Esophagus squamous epithelium (tissue), 5 donors: ENCODE measurements around the gene SEC23IP. TPM values are rescaled to one million over a fixed set of nuclear protein-coding genes. Genes with fewer than 3 reads are reported as not detected.
A peak's percentile ranks its signal among the peaks of the same experiment; 100 is the strongest.

ENCODE experiments used
- DNase-seq: peaks from one replicate; lab custom pipeline; 2025; lab: John Stamatoyannopoulos, UW
- H3K27ac ChIP-seq, 4 donors: fragments of 200-600 bp; sonication (generic); one replicate each; pipeline ENCODE4 v1.5.1; 2016 to 2019; ENCODE audit warnings: mild to moderate bottlenecking in 1 of 4
- H3K27me3 ChIP-seq, 4 donors: fragments of 200-600 bp; sonication (generic); 1 replicate in 3 of 4; 2 replicates in 1 of 4; pipeline versions ENCODE4 v1.5.1 to v1.6.0; 2017 to 2021; ENCODE audit warnings: antibody characterized with exemption in 1 of 4
- H3K36me3 ChIP-seq, 3 donors: fragments of 200-600 bp; sonication (generic); one replicate each; pipeline ENCODE4 v1.5.1; 2016 to 2019
- H3K4me1 ChIP-seq, 3 donors: fragments of 200-600 bp; sonication (generic); one replicate each; pipeline ENCODE4 v1.5.1; 2017 to 2019
- H3K4me3 ChIP-seq, 4 donors: fragments of 200-600 bp; sonication (generic); 1 replicate in 3 of 4; 2 replicates in 1 of 4; pipeline ENCODE4 v1.5.1; 2016 to 2019; ENCODE audit warnings: mild to moderate bottlenecking in 2 of 4, moderate library complexity in 1 of 4
- H3K9me3 ChIP-seq, 3 donors: fragments of 200-600 bp; sonication (generic); one replicate each; pipeline ENCODE4 v1.5.1; 2016 to 2019
- CTCF ChIP-seq, 6 experiments: fragments of 450-650 bp in 4 of 6; fragments of 200-600 bp in 2 of 6; sonication (generic) in 2 of 6; IDR thresholded peaks; one replicate each; pipeline ENCODE4 v1.5.1; 2016 to 2019; ENCODE audit warnings: antibody characterized with exemption in 6 of 6, mild to moderate bottlenecking in 4 of 6, moderate library complexity in 4 of 6
- POLR2A ChIP-seq, 4 donors: fragments of 450-650 bp; IDR thresholded peaks; one replicate each; pipeline ENCODE4 v1.6.1; 2017; ENCODE audit warnings: antibody characterized with exemption in 4 of 4, mild to moderate bottlenecking in 4 of 4, moderate library complexity in 3 of 4
- WGBS, 2 donors: methylation state at CpG; one replicate each; pipeline ENCODE4 v1.1.5; 2018; 5-methylcytosine and 5-hydroxymethylcytosine counted together
- intact Hi-C: fragments of 100-400 bp; cut with DNase I; formaldehyde crosslinking; loops from one replicate; pipeline ENCODE4 v1.15.0; 2022
- total RNA-seq, 4 donors: library from RNA; depleted of rRNA; stranded (reverse); fragments of >200 nt; gene quantifications; one replicate each; pipeline ENCODE4 v1.1.0, GENCODE V29; 2016
- donor health status: DM: yes; HTN: yes; CAD: no.

Gene SEC23IP
- total RNA-seq: 10 to 100 TPM; 13.0 to 20.5 (median 16.5) TPM

GRCh38 chr10:119892188-119893065 lies at the start of gene SEC23IP:
SEC23IP (plus strand) TSS chr10:119892730; CDS start chr10:119892783, 53 bp downstream.
- TF ChIP-seq CTCF (IDR thresholded peaks at IDR 0.05) (peak in 3 of 6 experiments; percentile 10 to 27 (median 17)), POLR2A (IDR thresholded peaks at IDR 0.05) (peak in 3 of 4 donors; percentile 67 to 78 (median 71))
- Histone ChIP-seq H3K4me3 (peak within 1 kb of the TSS; percentile 73 to 93 (median 86)), H3K4me1 (peaks cover 34 to 53% (median 41%) of the 10 kb centered on the region in 3 donors), H3K36me3 (no peaks in the 10 kb centered on the region), H3K9me3 (no peaks in the 10 kb centered on the region), H3K27me3 (no peaks in the 10 kb centered on the region), H3K27ac (peak within 1 kb of the TSS; percentile 80 to 95 (median 93))
- intact Hi-C loops: no loop called here
- DNase-seq: peak; percentile 90
- 0 to 2% methylated on average over 11 to 20 of the region's 61 CpGs for WGBS, 2 donors

- Histone ChIP-seq H3K4me1 (no peaks in the 10 kb centered on the region), H3K4me3 (no peak overlapping the region), H3K27me3 (no peaks in the 10 kb centered on the region), H3K9me3 (no peaks in the 10 kb centered on the region), H3K36me3 (peaks cover 7 to 100% (median 48%) of the 10 kb centered on the region in 3 donors), H3K27ac (no peak overlapping the region)
- TF ChIP-seq CTCF (IDR thresholded peaks at IDR 0.05): no peak
- TF ChIP-seq POLR2A (IDR thresholded peaks at IDR 0.05): no peak
- 79 to 96% methylated on average over 1 of the region's 1 CpG for WGBS, 2 donors
- intact Hi-C loops: loop anchor here (10.0 kb wide), 1 partner anchor 151 kb away; no protein-coding TSS in a partner anchor
- DNase-seq: no peak
Observed at GRCh38 chr10:119845656-119846055, 46.9 kb upstream of the SEC23IP start.

GRCh38 chr10:119849031-119849789 lies 43.3 kb upstream of the SEC23IP start:
- H3K4me1 ChIP-seq: no peaks in the 10 kb centered on the region
- intact Hi-C loops: loop anchor here (10.0 kb wide), 1 partner anchor 154 kb away; no protein-coding TSS in a partner anchor
- H3K27ac ChIP-seq: no peak overlapping the region
- H3K4me3 ChIP-seq: no peak overlapping the region
- DNase-seq: no peak
- TF ChIP-seq CTCF (IDR thresholded peaks at IDR 0.05) (no peak), POLR2A (IDR thresholded peaks at IDR 0.05) (no peak)
- peaks cover 0 to 100% (median 32%) of the 10 kb centered on the region in 3 donors for H3K36me3 ChIP-seq
- no peaks in the 10 kb centered on the region for H3K27me3 ChIP-seq
- no peaks in the 10 kb centered on the region for H3K9me3 ChIP-seq
- WGBS, 2 donors: 69 to 77% methylated on average over 6 of the region's 6 CpGs

- WGBS, 2 donors: 98 to 100% methylated on average over 3 of the region's 3 CpGs
- intact Hi-C loops: loop anchor here (10.0 kb wide), 1 partner anchor 155 kb away; no protein-coding TSS in a partner anchor
- Histone ChIP-seq H3K9me3 (no peaks in the 10 kb centered on the region), H3K4me1 (no peaks in the 10 kb centered on the region), H3K36me3 (peaks cover 0 to 100% (median 36%) of the 10 kb centered on the region in 3 donors), H3K27me3 (no peaks in the 10 kb centered on the region), H3K27ac (no peak overlapping the region), H3K4me3 (no peak overlapping the region)
- TF ChIP-seq POLR2A (IDR thresholded peaks at IDR 0.05) (no peak), CTCF (IDR thresholded peaks at IDR 0.05) (no peak)
- DNase-seq: no peak
Observed at GRCh38 chr10:119849944-119850343, 42.6 kb upstream of the SEC23IP start.
